Ishikawa (cell line): Measurements from ENCODE around the gene MAP7.

Experiments used
- CEBPB ChIP-seq: IDR thresholded peaks from 2 replicates; pipeline ENCODE4 v1.6.1; 2012
- CREB1 ChIP-seq: IDR thresholded peaks from 2 replicates; pipeline ENCODE4 v1.6.1; 2012; ENCODE audit warnings: low read depth
- EGR1 ChIP-seq: IDR thresholded peaks from 2 replicates; pipeline ENCODE4 v1.6.1; 2012
- EP300 ChIP-seq: IDR thresholded peaks from 2 replicates; pipeline ENCODE4 v1.6.1; 2012; ENCODE audit warnings: borderline replicate concordance
- FOXM1 ChIP-seq: IDR thresholded peaks from 2 replicates; pipeline ENCODE4 v1.6.1; 2012; ENCODE audit warnings: low read depth, borderline replicate concordance
- NFIC ChIP-seq: IDR thresholded peaks from 2 replicates; pipeline ENCODE4 v1.6.1; 2012
- RAD21 ChIP-seq: IDR thresholded peaks from 2 replicates; pipeline ENCODE4 v1.6.1; 2012; ENCODE audit warnings: low read depth
- REST ChIP-seq: IDR thresholded peaks from 2 replicates; pipeline ENCODE4 v1.6.1; 2012; ENCODE audit warnings: low read depth, mild to moderate bottlenecking
- TAF1 ChIP-seq: IDR thresholded peaks from 2 replicates; pipeline ENCODE4 v1.6.1; 2012; ENCODE audit warnings: low read depth, mild to moderate bottlenecking
- TCF12 ChIP-seq: IDR thresholded peaks from 2 replicates; pipeline ENCODE4 v1.6.1; 2012; ENCODE audit warnings: low read depth
- TEAD4 ChIP-seq: IDR thresholded peaks from 2 replicates; pipeline ENCODE4 v1.6.1; 2012
- USF1 ChIP-seq: IDR thresholded peaks from 2 replicates; pipeline ENCODE4 v1.6.1; 2012
- YY1 ChIP-seq: IDR thresholded peaks from 2 replicates; pipeline ENCODE4 v1.6.1; 2012; ENCODE audit warnings: low read depth
- ZBTB7A ChIP-seq: IDR thresholded peaks from 2 replicates; pipeline ENCODE4 v1.6.1; 2012; ENCODE audit warnings: low read depth
- TF ChIP-seq, protein P1 (sequence below): IDR thresholded peaks from 2 replicates; pipeline ENCODE4 v1.6.1; 2012

Gene MAP7

GRCh38 chr6:136309729-136310311, 240.4 kb downstream of the MAP7 start:
- TF ChIP-seq EGR1: no peak
- TF ChIP-seq REST: no peak
- TF ChIP-seq TCF12: no peak
- no peak for TF ChIP-seq TAF1
- TF ChIP-seq YY1: no peak
- no peak for TF ChIP-seq EP300
- TF ChIP-seq CREB1: no peak
- TF ChIP-seq FOXM1: no peak
- no peak for TF ChIP-seq NFIC
- TF ChIP-seq, protein P1, sequence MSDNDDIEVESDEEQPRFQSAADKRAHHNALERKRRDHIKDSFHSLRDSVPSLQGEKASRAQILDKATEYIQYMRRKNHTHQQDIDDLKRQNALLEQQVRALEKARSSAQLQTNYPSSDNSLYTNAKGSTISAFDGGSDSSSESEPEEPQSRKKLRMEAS: no peak
- TF ChIP-seq TEAD4: no peak
- no peak for TF ChIP-seq ZBTB7A
- no peak for TF ChIP-seq USF1
- no peak for TF ChIP-seq CEBPB

- TF ChIP-seq CREB1 (no peak), ZBTB7A (no peak), NFIC (no peak), EGR1 (no peak), USF1 (no peak), CEBPB (no peak), YY1 (no peak), TCF12 (no peak), EP300 (no peak), TEAD4 (no peak), RAD21 (no peak), REST (no peak), FOXM1 (no peak)
- TF ChIP-seq, protein P1: no peak
These were observed 241.1 kb downstream of the MAP7 start for GRCh38 chr6:136309171-136309570.

DNA sequence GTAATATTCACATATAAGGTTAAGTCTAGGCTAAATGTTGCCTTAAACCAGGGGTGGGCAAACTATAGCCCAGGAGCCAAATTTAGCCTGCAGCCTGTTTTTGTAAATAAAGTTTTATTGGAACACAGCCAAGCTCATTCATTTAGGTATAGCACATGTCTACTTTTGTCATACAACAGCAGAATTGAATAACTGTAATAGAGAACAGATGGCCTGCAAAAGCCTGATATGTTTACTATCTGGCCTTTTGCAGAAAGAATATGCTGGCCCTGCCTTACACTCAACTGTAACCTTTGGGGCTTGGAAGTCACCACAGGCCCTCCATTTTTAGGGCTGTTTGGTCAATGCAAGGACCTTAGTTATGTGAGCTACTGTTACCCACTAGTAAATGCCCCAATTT, 242.9 kb downstream of the MAP7 start:
- TF ChIP-seq TCF12: no peak
- no peak for TF ChIP-seq FOXM1
- TF ChIP-seq RAD21: no peak
- TF ChIP-seq TEAD4: no peak
- no peak for TF ChIP-seq USF1
- no peak for TF ChIP-seq ZBTB7A
- TF ChIP-seq, protein P1: no peak
- TF ChIP-seq TAF1: no peak
- no peak for TF ChIP-seq YY1
- TF ChIP-seq EP300: no peak
- TF ChIP-seq CEBPB: no peak
- no peak for TF ChIP-seq CREB1
- no peak for TF ChIP-seq EGR1
- no peak for TF ChIP-seq NFIC

GRCh38 chr6:136306466-136306865, 243.8 kb downstream of the MAP7 start:
- TF ChIP-seq USF1 (no peak), CREB1 (no peak), CEBPB (no peak), EP300 (no peak), TCF12 (no peak), YY1 (no peak)

DNA sequence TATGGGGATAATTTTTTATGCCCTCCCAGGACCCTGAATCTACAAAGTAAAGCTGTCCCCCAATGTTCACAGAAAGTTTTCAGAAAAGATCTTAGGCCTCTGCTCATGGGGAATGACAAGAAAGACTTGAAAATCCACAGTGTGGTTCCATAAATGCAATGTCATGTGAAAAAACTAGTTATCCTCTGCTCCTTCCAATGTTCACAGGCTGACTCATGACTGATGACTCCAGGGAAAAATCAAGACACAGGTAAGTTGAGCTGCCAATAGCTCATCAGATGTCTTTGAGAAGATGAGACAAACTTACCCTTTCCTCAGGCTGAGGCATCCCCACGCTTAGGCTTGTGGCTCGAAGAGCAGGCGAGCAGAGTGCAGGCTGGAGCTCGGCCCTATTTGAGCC, 245.8 kb downstream of the MAP7 start:
- TF ChIP-seq CEBPB (no peak), REST (no peak), RAD21 (no peak), TAF1 (no peak), CREB1 (no peak), ZBTB7A (no peak), EGR1 (no peak), FOXM1 (no peak), TCF12 (no peak), TEAD4 (no peak), EP300 (no peak), YY1 (no peak), USF1 (no peak)
- TF ChIP-seq, protein P1: no peak
